Effector CD8-positive, alpha-beta T cell (primary cell): Measurements from ENCODE around the gene NCAM1.

Experiments used
- DNase-seq: peaks from one replicate; lab custom pipeline; 2025; lab: John Stamatoyannopoulos, UW

NCAM1 gene

GRCh38 chr11:113168354-113169342, 207.4 kb downstream of the NCAM1 start:
- DNase-seq: no peak

- DNase-seq: no peak
Measured at GRCh38 chr11:113172382-113172951, 211.2 kb downstream of the NCAM1 start.

- no peak for DNase-seq
Measured at GRCh38 chr11:113173126-113173525, 211.9 kb downstream of the NCAM1 start.

- DNase-seq: no peak
Measured at GRCh38 chr11:113174882-113175281, 213.7 kb downstream of the NCAM1 start.

GRCh38 chr11:113176599-113177360, 215.6 kb downstream of the NCAM1 start:
- no peak for DNase-seq

GRCh38 chr11:113177671-113178070, 216.5 kb downstream of the NCAM1 start:
- DNase-seq: no peak

GRCh38 chr11:113178381-113179070, 217.3 kb downstream of the NCAM1 start:
- DNase-seq: no peak

GRCh38 chr11:113179181-113179704, 218.0 kb downstream of the NCAM1 start:
- no peak for DNase-seq

GRCh38 chr11:113181094-113181493, 219.9 kb downstream of the NCAM1 start:
- no peak for DNase-seq

GRCh38 chr11:113182288-113182687, 221.1 kb downstream of the NCAM1 start:
- DNase-seq: no peak

GRCh38 chr11:113184498-113184897, 223.3 kb downstream of the NCAM1 start:
- no peak for DNase-seq

GRCh38 chr11:113188371-113188834, 227.2 kb downstream of the NCAM1 start:
- no peak for DNase-seq

- DNase-seq: no peak
Measured at GRCh38 chr11:113189909-113190667, 228.9 kb downstream of the NCAM1 start.

- no peak for DNase-seq
Measured at GRCh38 chr11:113192121-113192925, 231.1 kb downstream of the NCAM1 start.

- DNase-seq: no peak
Measured at GRCh38 chr11:113193016-113193415, 231.8 kb downstream of the NCAM1 start.

- no peak for DNase-seq
Measured at GRCh38 chr11:113193946-113194345, 232.7 kb downstream of the NCAM1 start.

- DNase-seq: no peak
Measured at GRCh38 chr11:113195728-113196127, 234.5 kb downstream of the NCAM1 start.

GRCh38 chr11:113197446-113197845, 236.2 kb downstream of the NCAM1 start:
- no peak for DNase-seq

GRCh38 chr11:113198972-113199661, 237.9 kb downstream of the NCAM1 start:
- no peak for DNase-seq
